GM15510 (cell line): Measurements from ENCODE around the gene PCDHGB3.
"Not testable (repeated sequence)": the region's sequence is repeated elsewhere in the genome, so short reads cannot be mapped to it uniquely, and the experiment has no call there.

Experiments used
- POLR2A ChIP-seq: IDR thresholded peaks from 3 replicates; pipeline ENCODE4 v1.6.1; 2011; ENCODE audit warnings: borderline replicate concordance; ENCODE audit not compliant: insufficient read length; ENCODE audit errors: extremely low read depth

The PCDHGB3 gene

GRCh38 chr5:141382469-141383294 lies 12.6 kb downstream of the PCDHGB3 start, which contains the start of gene PCDHGA7:
Gene PCDHGA7, plus strand, starts transcription at chr5:141382742. Its CDS starts 158 bp downstream, at chr5:141382900.
- no peak for TF ChIP-seq POLR2A

- TF ChIP-seq POLR2A = no peak
Observed at GRCh38 chr5:141383345-141383744, 13.3 kb downstream of the PCDHGB3 start.

- no peak for TF ChIP-seq POLR2A
Observed at GRCh38 chr5:141384471-141385267, 14.6 kb downstream of the PCDHGB3 start.

GRCh38 chr5:141387557-141388311 lies 17.7 kb downstream of the PCDHGB3 start, which contains the start of gene PCDHGB4:
Gene PCDHGB4, plus strand, starts transcription at chr5:141387698. Its CDS starts 187 bp downstream, at chr5:141387885.
- TF ChIP-seq POLR2A = not testable (repeated sequence)

- no peak for TF ChIP-seq POLR2A
Observed at GRCh38 chr5:141388661-141389060, 18.6 kb downstream of the PCDHGB3 start.

DNA sequence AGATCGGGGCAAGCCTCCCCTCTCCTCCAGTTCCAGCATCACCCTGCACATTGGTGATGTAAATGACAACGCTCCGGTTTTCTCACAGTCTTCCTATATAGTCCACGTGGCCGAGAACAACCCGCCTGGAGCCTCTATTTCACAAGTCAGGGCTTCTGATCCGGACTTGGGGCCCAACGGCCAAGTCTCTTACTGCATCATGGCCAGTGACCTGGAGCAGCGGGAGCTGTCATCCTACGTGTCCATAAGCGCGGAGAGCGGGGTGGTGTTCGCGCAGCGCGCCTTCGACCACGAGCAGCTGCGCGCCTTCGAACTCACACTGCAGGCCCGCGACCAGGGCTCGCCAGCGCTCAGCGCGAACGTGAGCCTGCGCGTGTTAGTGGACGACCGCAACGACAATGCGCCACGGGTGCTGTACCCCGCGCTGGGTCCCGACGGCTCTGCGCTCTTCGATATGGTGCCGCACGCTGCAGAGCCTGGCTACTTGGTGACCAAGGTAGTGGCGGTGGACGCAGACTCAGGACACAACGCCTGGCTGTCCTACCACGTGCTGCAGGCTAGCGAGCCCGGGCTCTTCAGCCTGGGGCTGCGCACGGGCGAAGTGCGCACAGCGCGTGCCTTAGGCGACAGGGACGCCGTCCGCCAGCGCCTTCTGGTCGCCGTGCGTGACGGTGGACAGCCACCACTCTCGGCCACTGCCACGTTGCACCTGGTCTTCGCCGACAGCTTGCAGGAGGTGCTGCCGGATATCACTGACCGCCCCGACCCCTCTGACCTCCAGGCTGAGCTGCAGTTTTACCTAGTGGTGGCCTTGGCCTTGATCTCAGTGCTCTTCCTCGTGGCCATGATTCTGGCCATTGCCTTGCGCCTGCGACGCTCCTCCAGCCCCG lies 19.4 kb downstream of the PCDHGB3 start:
- TF ChIP-seq POLR2A = no peak

- no peak for TF ChIP-seq POLR2A
Observed at GRCh38 chr5:141392429-141393198, 22.6 kb downstream of the PCDHGB3 start, which contains the start of gene PCDHGA8. Gene PCDHGA8, plus strand, starts transcription at chr5:141392633. Its CDS starts 181 bp downstream, at chr5:141392814.

- TF ChIP-seq POLR2A = no peak
Observed at GRCh38 chr5:141393267-141393666, 23.2 kb downstream of the PCDHGB3 start.

- TF ChIP-seq POLR2A = not testable (repeated sequence)
Observed at GRCh38 chr5:141397756-141398551, 27.9 kb downstream of the PCDHGB3 start, which contains the start of gene PCDHGB5. Gene PCDHGB5, plus strand, starts transcription at chr5:141397947. Its CDS starts 181 bp downstream, at chr5:141398128.

- TF ChIP-seq POLR2A = no peak
Observed at GRCh38 chr5:141398608-141399007, 28.6 kb downstream of the PCDHGB3 start.

GRCh38 chr5:141399555-141400258 lies 29.7 kb downstream of the PCDHGB3 start:
- no peak for TF ChIP-seq POLR2A
